ENCODE data around the gene ACOT9.
"Not testable (repeated sequence)": the region's sequence is repeated elsewhere in the genome, so short reads cannot be mapped to it uniquely, and the experiment has no call there.

Gene ACOT9

GRCh38 chrX:23692166-23692565 is 50.9 kb downstream of the ACOT9 start:
- DNase-seq = no peak

- DNase-seq = not testable (repeated sequence)
Measured at GRCh38 chrX:23676486-23676885, 66.6 kb downstream of the ACOT9 start.

DNA sequence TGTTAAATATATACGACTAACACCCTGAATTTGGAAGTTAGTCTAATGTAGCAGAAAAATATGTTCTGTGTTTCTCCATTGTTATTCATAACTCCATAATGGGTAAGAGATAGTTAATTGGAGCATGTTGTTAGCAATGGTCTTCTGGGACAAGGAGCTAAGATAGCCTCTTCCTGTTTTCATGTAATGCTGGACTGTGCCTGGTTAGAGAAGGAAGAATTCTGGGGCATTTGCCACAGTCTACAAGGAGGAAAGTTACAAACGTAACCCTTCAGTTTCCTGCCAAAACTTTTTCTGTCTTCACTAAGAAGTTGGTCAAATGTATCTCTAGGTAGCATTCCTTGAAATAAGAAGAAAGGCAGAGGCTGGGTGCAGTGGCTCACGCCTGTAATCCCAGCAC is 70.0 kb downstream of the ACOT9 start:
- DNase-seq = no peak

DNA sequence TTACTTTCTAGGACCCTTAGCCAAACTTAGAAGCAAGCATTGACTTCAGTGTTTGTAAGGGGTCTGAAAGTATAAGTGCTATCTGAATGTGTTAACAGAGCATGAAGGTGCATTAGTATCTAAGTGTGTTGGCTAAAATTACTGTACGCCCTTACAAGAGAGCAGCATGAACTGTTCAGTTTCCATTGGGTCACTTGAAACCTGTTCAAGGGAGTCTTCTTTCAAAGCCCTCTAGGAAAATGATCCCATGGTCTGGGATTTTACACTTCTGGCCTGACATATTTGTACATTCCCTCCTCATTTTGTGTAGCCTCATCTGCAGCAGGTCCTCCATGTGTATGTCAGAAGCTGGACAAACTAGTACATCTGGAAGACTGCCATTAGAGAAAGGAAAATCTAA is 72.5 kb downstream of the ACOT9 start:
- DNase-seq = no peak

GRCh38 chrX:23668335-23668734 is 74.7 kb downstream of the ACOT9 start:
- no peak for DNase-seq

- peak; percentile 71 to 80 for DNase-seq
Measured at GRCh38 chrX:23667239-23668177, 75.6 kb downstream of the ACOT9 start, which contains the start of gene PRDX4. PRDX4 (plus strand) TSS chrX:23667493; CDS start chrX:23667571, 78 bp downstream.

- no peak for DNase-seq
Measured at GRCh38 chrX:23666282-23666681, 76.8 kb downstream of the ACOT9 start.

GRCh38 chrX:23664496-23664895 is 78.6 kb downstream of the ACOT9 start:
- DNase-seq = no peak

DNA sequence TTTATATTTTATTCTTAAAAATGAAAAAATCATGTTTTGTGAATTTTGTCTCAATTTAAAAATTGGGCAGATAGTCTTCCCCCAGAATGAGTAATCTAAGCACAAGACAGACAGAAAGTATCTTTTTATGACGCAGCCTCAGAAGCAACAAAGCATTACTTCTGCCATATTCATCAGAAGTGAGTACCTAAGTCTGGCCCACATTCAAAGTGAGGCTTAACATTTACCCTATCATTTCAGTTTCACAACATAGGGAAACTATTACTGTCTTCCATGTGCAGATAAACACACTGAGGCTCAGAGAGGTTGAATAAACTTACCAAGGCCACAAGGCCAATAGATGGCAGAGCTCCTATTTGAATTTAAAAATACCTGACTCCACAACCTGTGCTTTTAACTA is 80.2 kb downstream of the ACOT9 start:
- DNase-seq = no peak

DNA sequence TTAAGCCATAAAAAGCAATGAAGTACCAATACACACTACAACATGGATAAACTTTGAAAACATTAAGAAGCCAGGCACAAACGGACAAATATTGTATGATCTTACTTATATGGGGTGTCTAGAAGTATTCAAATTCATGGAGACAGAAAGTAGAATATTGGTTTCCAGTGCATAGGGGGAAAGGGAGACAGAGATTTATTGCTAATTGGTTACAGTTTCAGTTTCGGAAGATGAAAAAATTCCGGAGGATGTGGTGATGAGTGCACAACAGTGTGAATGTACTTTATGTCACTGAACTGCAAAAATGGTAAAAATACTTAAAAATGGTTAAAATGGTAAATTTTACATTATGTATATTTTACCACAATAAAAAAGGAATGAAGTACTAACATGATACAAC is 80.9 kb downstream of the ACOT9 start:
- DNase-seq = peak in 1 of 2 donors; percentile 39

DNA sequence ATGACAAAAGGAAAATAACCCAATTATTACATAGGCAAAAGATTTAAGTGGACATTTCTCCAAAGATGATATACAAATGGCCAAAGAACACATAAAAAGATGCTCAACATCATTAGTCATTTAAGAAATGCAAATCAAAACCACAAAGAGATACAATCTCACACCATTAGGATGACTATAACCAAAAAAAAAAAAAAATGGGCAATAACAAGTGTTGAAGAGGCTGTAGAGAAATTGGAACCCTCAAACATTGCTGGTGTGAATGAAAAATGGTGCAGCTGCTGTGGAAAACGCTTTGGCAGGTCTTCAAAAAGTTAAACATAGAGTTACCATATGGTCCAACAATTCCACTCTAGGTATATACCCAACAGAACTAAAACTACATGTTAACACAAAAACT is 81.4 kb downstream of the ACOT9 start:
- DNase-seq = no peak

GRCh38 chrX:23660766-23661132 is 82.3 kb downstream of the ACOT9 start:
- DNase-seq = no peak

DNA sequence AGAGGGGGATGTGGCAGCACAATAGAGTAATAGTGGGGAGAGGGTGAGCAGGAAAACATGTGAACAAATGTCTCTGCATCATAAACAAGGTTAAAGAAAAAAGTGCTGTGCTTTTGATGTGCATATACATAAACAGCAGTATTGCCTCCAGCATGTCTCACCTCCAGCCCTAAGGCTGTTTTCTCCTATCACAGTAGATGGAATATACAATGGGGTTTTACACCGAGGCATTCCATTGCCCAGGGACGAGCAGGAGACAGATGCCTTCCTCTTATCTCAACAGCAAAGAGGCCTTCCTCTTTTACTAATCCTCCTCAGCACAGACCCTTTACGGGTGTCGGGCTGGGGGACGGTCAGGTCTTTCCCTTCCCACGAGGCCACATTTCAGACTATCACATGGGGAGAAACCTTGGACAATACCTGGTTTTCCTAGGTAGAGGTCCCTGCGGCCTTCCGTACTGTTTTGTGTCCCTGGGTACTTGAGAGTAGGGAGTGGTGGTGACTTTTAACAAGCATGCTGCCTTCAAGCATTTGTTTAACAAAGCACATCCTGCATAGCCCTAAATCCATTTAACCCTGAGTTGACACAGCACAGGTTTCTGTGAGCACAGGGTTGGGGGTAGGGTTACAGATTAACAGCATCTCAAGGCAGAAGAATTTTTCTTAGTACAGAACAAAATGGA is 82.9 kb downstream of the ACOT9 start:
- DNase-seq = not testable (repeated sequence)

DNA sequence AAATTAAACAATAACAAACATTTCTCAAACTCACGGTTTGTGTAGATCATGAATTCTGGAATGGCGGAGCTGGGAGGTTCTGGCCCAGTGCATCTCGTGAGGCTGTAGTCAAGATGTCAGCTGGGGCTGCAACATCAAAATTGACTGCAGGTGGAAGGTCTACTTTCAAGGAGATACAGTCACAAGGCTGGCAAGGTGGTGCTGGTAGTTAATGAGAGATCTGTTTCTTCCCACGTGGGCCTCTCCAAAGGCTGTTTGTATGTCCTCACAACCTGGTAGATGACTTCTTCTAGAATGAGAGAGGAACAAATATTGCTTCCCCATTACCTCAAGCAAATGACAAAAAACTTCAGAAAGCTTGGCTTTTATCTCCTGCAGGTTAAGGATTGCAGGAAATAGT is 83.7 kb downstream of the ACOT9 start:
- no peak for DNase-seq

DNA sequence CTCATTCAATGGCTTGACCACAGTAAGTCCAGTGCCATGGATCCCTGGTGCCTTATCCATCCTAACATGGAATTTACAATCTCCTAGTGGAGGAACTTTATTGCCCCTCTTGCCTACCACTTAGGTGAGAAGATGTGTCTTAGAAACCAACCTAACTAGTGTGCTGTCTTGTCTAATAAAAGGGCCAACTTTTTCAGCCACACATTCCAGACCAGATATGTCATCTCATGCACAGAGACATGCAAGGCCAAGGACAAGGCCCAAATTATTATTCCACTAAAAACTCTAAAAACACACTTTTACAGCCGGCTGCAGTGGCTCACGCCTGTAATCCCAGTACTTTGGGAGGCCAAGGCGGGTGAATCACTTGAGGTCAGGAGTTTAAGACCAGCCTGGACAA is 86.4 kb downstream of the ACOT9 start:
- DNase-seq = no peak

- DNase-seq = no peak
Measured at GRCh38 chrX:23656091-23656490, 87.0 kb downstream of the ACOT9 start.
